Midbrain (tissue), 1 donor: Measurements from ENCODE around the gene SMYD1.
A peak's percentile ranks its signal among the peaks of the same experiment; 100 is the strongest.

Experiments
- DNase-seq: peaks from one replicate; lab custom pipeline; 2025; lab: John Stamatoyannopoulos, UW

SMYD1 gene

GRCh38 chr2:88141952-88142351 is 74.3 kb downstream of the SMYD1 start:
- DNase-seq, result no peak

DNA sequence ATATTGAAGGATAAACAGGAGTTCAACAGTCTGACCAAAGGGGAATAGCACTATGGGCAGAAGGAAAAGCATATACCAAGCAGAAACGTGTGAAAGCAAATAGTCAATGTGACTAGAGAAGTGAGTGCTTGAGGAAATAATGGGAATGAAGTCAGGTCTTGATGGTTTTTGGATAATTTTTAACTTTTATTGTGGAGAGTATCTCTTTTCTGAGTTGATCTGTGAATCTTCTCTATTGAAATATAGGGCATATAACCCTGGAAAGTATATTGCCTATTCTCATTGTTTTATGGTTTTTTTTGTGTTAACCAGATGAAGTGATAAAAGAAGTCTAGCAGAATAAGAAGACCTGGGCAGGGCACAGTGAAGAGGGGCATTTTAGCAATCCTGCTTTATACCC is 76.6 kb downstream of the SMYD1 start:
- DNase-seq, result no peak

DNA sequence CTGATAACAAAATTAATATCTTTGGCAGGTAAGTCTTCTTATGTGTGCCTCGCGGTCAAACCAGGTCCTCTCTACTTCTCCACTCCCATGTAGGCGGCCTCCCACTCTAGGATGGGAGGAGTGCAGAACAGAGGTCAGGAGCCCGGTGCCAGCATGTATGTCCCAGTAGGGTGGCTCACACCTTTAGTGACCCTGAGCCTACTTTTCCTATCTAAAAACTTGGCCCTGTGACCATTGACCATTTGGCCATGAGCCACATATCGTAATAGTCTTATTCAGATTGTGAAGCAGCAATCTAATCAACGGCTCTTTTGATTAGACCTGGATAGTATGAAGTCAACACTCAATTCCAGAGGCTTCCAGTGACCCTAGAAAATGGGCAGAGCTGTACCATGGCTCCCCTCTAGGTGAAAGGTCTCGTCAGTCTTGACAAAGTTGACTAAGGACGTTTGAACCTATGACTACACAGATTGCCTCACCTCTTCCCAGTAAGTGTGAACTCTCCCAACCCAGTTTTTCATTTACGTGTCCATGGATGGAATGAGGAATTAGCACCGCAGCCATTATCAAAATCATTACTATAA is 77.4 kb downstream of the SMYD1 start:
- no peak for DNase-seq

- DNase-seq, result no peak
Observed at GRCh38 chr2:88146590-88146989, 79.0 kb downstream of the SMYD1 start.

- DNase-seq, result no peak
Observed at GRCh38 chr2:88147145-88147544, 79.5 kb downstream of the SMYD1 start.

GRCh38 chr2:88148929-88149438 is 81.4 kb downstream of the SMYD1 start:
- no peak for DNase-seq

- DNase-seq, result no peak
Observed at GRCh38 chr2:88159481-88159880, 91.9 kb downstream of the SMYD1 start.

DNA sequence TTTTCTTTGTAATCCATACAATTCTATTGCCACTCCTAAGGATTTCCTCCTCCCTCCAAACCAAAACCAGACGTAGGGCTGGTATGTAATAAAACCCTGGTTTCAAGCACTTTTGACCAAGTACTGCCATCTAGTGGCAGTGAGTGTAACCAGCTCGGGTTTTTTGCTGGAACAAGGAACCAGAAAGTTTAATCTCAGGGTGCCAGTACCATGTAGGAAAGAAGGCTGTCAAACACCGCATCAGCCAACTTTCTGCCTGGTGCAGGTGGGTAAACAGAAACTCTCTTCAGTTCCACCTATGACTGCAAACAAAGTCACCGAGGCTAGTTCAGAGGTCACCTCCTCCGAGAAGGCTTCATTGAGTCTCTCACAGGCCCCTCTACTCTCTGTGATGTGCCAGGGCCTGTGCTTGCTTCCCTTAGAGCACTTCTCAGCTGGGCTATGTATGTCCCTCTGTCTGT is 92.4 kb downstream of the SMYD1 start:
- peak; percentile 85 for DNase-seq

DNA sequence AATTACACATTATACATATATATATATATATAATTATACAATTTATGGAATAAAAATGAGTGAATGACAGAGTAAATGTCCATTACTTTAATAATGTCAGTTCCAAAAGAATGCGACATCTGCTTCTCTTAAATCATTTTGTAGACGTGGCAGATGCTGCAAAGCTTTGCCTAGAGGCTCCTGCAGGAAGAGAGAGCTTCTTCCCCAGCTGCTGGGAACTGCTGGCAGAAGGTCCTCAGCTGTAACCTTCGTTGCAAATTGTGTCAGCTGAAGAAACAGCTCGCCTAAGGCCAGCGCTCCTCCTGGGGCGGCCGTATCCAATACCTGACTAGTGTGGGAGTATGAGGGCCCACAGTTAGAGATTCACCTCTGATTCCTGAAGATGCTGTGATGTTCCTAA is 92.9 kb downstream of the SMYD1 start:
- DNase-seq, result no peak

DNA sequence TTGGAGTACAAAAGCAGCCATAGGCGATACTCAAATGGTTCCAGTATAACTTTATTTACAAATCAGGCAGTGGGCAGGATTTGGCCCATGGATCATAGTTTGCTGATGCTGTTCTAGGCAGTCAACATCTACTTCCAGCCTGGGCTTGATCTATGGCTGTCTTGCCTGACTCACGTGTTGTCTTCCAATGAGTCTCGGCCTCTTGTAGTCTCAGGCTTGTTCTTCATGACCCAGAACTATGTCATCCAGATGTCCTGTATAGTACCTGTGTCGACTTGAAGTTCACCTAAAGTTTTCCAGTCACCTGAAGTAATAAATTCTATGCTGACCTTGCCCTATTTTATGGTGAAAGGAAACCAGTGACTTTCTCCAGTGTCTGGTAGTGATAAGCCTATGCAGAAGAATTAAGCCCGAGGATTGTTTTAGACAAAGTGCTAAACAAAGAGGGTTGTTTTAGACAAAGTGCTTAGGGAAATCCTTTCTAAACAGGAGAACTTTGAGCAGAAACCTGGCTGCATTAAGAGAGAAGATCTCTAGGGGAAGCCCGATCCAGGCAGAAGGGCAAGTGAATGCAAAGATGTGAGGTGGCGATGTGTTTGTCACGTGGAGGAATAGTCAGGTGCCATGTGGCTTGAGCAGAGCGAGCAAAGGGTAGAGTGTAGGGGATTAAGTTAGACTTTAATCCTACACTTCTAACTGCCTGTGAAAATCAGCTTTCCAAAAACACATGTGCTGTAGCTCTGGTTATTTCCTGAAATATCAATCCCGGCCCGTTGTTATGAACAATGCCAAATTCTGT is 94.0 kb downstream of the SMYD1 start:
- DNase-seq, result no peak
